ENCODE results near the gene LAGE3.

Gene LAGE3

DNA sequence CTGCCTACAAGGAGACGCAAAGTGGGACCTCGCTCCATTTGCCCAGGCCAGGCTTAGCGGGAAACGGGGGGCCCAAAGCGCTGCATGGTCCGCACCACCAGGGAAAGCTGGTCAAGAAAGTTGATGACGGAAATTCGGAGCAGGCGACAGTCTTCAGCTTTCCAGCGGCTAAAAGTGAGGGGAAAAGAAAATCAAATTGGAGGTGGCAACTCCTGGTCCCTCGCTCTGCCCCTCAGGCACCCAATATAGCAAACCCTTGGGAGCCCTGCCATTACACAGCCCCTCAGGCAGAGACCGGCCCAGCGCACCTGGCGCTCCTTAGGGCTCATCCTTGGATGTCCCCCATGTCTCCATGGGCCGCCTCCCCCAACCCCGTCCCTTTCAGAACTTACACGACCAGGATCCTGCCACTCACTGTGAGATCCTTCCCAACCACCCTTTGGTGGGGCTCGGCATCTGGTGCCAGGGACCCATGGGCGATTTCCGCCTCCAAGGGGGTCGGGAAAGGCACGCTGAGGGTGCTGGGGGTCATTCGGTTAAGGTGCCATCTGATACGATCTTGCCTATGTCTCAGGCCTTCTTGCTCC is 1.1 kb downstream of the LAGE3 start:
- in situ Hi-C loops (cut with MboI; ENCODE audit: low pct_unique_long_range_greater_than_20kb, low sequenced_read_pairs, unreplicated experiment): no loop called here
- no peak for DNase-seq (ENCODE audit: low spot score)
- TF ChIP-seq, protein P1, sequence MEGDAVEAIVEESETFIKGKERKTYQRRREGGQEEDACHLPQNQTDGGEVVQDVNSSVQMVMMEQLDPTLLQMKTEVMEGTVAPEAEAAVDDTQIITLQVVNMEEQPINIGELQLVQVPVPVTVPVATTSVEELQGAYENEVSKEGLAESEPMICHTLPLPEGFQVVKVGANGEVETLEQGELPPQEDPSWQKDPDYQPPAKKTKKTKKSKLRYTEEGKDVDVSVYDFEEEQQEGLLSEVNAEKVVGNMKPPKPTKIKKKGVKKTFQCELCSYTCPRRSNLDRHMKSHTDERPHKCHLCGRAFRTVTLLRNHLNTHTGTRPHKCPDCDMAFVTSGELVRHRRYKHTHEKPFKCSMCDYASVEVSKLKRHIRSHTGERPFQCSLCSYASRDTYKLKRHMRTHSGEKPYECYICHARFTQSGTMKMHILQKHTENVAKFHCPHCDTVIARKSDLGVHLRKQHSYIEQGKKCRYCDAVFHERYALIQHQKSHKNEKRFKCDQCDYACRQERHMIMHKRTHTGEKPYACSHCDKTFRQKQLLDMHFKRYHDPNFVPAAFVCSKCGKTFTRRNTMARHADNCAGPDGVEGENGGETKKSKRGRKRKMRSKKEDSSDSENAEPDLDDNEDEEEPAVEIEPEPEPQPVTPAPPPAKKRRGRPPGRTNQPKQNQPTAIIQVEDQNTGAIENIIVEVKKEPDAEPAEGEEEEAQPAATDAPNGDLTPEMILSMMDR (IDR thresholded peaks at IDR 0.05; ENCODE audit: extremely low read depth, insufficient read depth, missing control alignments): no peak

DNA sequence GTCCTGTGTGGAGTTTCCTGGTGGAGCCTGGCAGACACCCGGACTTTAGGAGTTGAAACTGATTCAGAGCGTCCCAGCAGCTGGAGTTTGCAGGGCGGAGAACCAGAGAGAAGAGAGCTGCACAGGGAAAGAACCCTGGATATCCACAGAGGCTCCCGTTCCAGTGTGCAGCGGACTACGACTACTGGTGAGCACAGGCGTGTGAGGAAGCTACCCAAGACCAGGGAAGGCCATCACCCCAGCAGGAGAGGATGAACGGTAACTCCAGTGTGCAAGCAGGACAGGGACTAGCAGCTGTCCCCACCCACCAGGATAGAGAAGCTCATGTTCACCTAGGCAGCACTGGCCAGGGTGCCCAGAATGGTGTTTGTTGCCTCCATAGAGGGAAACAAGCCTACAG is 2.3 kb downstream of the LAGE3 start:
- in situ Hi-C loops (cut with MboI; ENCODE audit: low pct_unique_long_range_greater_than_20kb, low sequenced_read_pairs, unreplicated experiment): no loop called here
- DNase-seq (ENCODE audit: low spot score): no peak
- TF ChIP-seq, protein P1 (IDR thresholded peaks at IDR 0.05; ENCODE audit: extremely low read depth, insufficient read depth, missing control alignments): no peak

DNA sequence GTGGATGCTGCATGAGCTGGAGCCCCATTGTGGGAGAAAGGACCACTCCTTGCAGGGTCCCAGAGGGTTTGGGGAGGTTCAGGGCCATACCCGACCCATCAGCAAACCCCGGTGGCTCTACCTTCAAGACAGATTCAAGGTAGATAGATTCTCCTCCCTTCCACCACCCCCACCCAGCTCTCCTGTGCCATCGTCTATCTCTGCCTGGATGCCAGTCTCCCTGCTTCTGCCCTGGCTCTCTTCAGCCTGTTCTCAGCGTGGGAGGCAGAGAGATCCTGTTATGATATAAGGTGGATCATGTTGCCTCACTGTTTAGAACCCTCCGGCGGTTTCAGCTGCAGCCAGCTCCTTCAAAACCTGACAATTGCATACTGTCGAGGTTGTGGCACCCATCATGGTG is 5.4 kb downstream of the LAGE3 start:
- TF ChIP-seq, protein P1 (IDR thresholded peaks at IDR 0.05; ENCODE audit: extremely low read depth, insufficient read depth, missing control alignments): no peak
- in situ Hi-C loops (cut with MboI; ENCODE audit: low pct_unique_long_range_greater_than_20kb, low sequenced_read_pairs, unreplicated experiment): no loop called here

GRCh38 chrX:154472685-154473632 is 6.1 kb downstream of the LAGE3 start:
- TF ChIP-seq, protein P1 (IDR thresholded peaks at IDR 0.05; ENCODE audit: extremely low read depth, insufficient read depth, missing control alignments): no peak
- in situ Hi-C loops (cut with MboI; ENCODE audit: low pct_unique_long_range_greater_than_20kb, low sequenced_read_pairs, unreplicated experiment): no loop called here
- no peak for DNase-seq (ENCODE audit: low spot score)

More for the DNA sequence above, 5.4 kb downstream of the LAGE3 start:
- no peak for DNase-seq (ENCODE audit: low spot score)

- DNase-seq (ENCODE audit: low spot score): no peak
- in situ Hi-C loops (cut with MboI; ENCODE audit: low pct_unique_long_range_greater_than_20kb, low sequenced_read_pairs, unreplicated experiment): no loop called here
- TF ChIP-seq, protein P1 (IDR thresholded peaks at IDR 0.05; ENCODE audit: extremely low read depth, insufficient read depth, missing control alignments): no peak
Measured at GRCh38 chrX:154471839-154472684, 7.0 kb downstream of the LAGE3 start.

DNA sequence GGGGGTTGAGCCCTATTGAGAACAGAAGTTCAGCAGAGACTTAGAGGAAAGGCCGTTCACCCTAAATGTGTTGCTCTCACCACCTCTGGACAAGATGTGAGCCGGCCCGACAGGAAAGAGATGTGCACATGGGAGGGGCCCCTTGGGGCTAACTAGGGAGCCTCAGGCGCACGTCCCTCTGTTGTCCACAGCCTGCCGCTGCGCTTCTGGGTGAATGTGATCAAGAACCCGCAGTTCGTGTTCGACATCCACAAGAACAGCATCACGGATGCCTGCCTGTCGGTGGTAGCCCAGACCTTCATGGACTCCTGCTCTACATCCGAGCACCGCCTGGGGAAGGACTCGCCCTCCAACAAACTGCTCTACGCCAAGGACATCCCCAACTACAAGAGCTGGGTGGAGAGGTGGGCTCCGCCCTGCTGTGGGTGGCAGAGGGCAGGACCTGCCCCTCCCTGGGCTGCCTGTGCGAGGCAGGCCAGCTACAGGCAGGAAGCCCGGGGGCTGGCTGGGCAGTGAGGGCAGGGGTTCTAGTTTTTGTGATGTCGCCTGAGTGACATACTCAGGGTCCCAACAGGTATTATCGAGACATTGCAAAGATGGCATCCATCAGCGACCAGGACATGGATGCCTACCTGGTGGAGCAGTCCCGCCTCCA is 8.0 kb downstream of the LAGE3 start:
- no peak for DNase-seq (ENCODE audit: low spot score)
- TF ChIP-seq, protein P1 (IDR thresholded peaks at IDR 0.05; ENCODE audit: extremely low read depth, insufficient read depth, missing control alignments): no peak
- in situ Hi-C loops (cut with MboI; ENCODE audit: low pct_unique_long_range_greater_than_20kb, low sequenced_read_pairs, unreplicated experiment): no loop called here

Data from GM13977 (cell line).